Testis (tissue), 3 donors: ENCODE measurements around the gene SAT1. TPM values are rescaled to one million over a fixed set of nuclear protein-coding genes. Genes with fewer than 3 reads are reported as not detected.

Experiments used
- DNase-seq: peaks from one replicate; pipeline ENCODE4 v3.0.0-alpha.2; 2019
- H3K27ac ChIP-seq, 2 donors: fragments of 200-600 bp; sonication (generic); one replicate each; pipeline ENCODE4 v1.5.1; 2019
- H3K27me3 ChIP-seq: fragments of 200-600 bp; sonication (generic); one replicate; pipeline ENCODE4 v1.5.1; 2019
- H3K36me3 ChIP-seq: fragments of 200-600 bp; sonication (generic); one replicate; pipeline ENCODE4 v1.5.1; 2017; ENCODE audit warnings: low read depth; ENCODE audit errors: missing control alignments
- H3K4me1 ChIP-seq: fragments of 200-600 bp; sonication (generic); one replicate; pipeline ENCODE4 v1.5.1; 2019
- H3K4me3 ChIP-seq, 2 donors: fragments of 200-600 bp; sonication (generic); one replicate each; pipeline ENCODE4 v1.5.1; 2017 to 2019
- H3K9me3 ChIP-seq: fragments of 200-600 bp; sonication (generic); one replicate; pipeline ENCODE4 v1.5.1; 2017
- CTCF ChIP-seq, 3 experiments: fragments of 450-650 bp in 2 of 3; fragments of 200-600 bp in 1 of 3; sonication (generic) in 1 of 3; IDR thresholded peaks; one replicate each; pipeline ENCODE4 v1.5.1; 2016 to 2019; ENCODE audit warnings: antibody characterized with exemption in 3 of 3, mild to moderate bottlenecking in 2 of 3, moderate library complexity in 1 of 3
- POLR2A ChIP-seq: fragments of 450-650 bp; IDR thresholded peaks from one replicate; pipeline ENCODE4 v1.6.1; 2017; ENCODE audit warnings: antibody characterized with exemption, mild to moderate bottlenecking, moderate library complexity
- WGBS, 2 donors: methylation state at CpG; one replicate each; pipeline ENCODE4 v1.1.5; 2018; 5-methylcytosine and 5-hydroxymethylcytosine counted together
- intact Hi-C: fragments of 100-400 bp; cut with DNase I; formaldehyde crosslinking; loops from one replicate; pipeline ENCODE4 v1.15.1; 2023; ENCODE audit warnings: low total_unique reads
- polyA plus RNA-seq: library from polyadenylated mRNA; stranded (reverse); fragments of 350-450 nt; fragmentation: Illumina TruSeq; extraction: RNeasy Lipid Tissue Mini Kit (QIAGEN cat#74804); gene quantifications from one replicate; pipeline ENCODE4 v1.2.3, GENCODE V29; 2014; ENCODE audit warnings: low read depth, low replicate concordance; ENCODE audit not compliant: insufficient read depth
- total RNA-seq, 2 donors: library from RNA; depleted of rRNA; stranded (reverse); fragments of >200 nt; gene quantifications; one replicate each; pipeline ENCODE4 v1.2.3, GENCODE V29; 2016

Gene SAT1
- total and polyA plus RNA-seq, 3 donors from 2014 or later: 258 to 459 (median 299) TPM

GRCh38 chrX:23752740-23753415 is 30.1 kb upstream of the SAT1 start:
- no peak overlapping the region for H3K27ac ChIP-seq
- no peaks in the 10 kb centered on the region for H3K4me1 ChIP-seq
- no peaks in the 10 kb centered on the region for H3K27me3 ChIP-seq
- 71 to 84% methylated on average over 2 of the region's 2 CpGs for WGBS, 2 donors
- H3K4me3 ChIP-seq: no peak overlapping the region
- intact Hi-C loops: no loop called here
- no peaks in the 10 kb centered on the region for H3K9me3 ChIP-seq
- TF ChIP-seq POLR2A: no peak
- DNase-seq: no peak
- no peaks in the 10 kb centered on the region for H3K36me3 ChIP-seq

- Histone ChIP-seq H3K36me3 (no peaks in the 10 kb centered on the region), H3K27ac (no peak overlapping the region), H3K4me1 (no peaks in the 10 kb centered on the region), H3K4me3 (no peak overlapping the region), H3K9me3 (no peaks in the 10 kb centered on the region), H3K27me3 (no peaks in the 10 kb centered on the region)
- DNase-seq: no peak
- TF ChIP-seq POLR2A (no peak), CTCF (IDR thresholded peaks at IDR 0.05) (no peak)
- intact Hi-C loops: no loop called here
- WGBS, 2 donors: 79 to 92% methylated on average over 1 of the region's 1 CpG
These were observed 28.3 kb upstream of the SAT1 start for GRCh38 chrX:23754664-23755063.

- DNase-seq: peak; percentile 73
- Histone ChIP-seq H3K36me3 (no peaks in the 10 kb centered on the region), H3K9me3 (no peaks in the 10 kb centered on the region), H3K4me1 (no peaks in the 10 kb centered on the region), H3K27me3 (no peaks in the 10 kb centered on the region), H3K27ac (no peak overlapping the region), H3K4me3 (no peak overlapping the region)
- TF ChIP-seq CTCF (IDR thresholded peaks at IDR 0.05) (peak in 2 of 3 experiments; percentile 34 to 38), POLR2A (no peak)
- 18 to 34% methylated on average over 4 of the region's 4 CpGs for WGBS, 2 donors
- intact Hi-C loops: no loop called here
These were observed 26.8 kb upstream of the SAT1 start for GRCh38 chrX:23756165-23756564.

GRCh38 chrX:23759821-23760220 is 23.2 kb upstream of the SAT1 start:
- WGBS, 2 donors: 64 to 75% methylated on average over 2 of the region's 2 CpGs
- H3K36me3 ChIP-seq: no peaks in the 10 kb centered on the region
- H3K4me1 ChIP-seq: no peaks in the 10 kb centered on the region
- no peak overlapping the region for H3K27ac ChIP-seq
- DNase-seq: no peak
- H3K27me3 ChIP-seq: no peaks in the 10 kb centered on the region
- no peak for TF ChIP-seq CTCF (IDR thresholded peaks at IDR 0.05)
- TF ChIP-seq POLR2A: no peak
- H3K9me3 ChIP-seq: no peaks in the 10 kb centered on the region
- no peak overlapping the region for H3K4me3 ChIP-seq
- intact Hi-C loops: no loop called here

- H3K4me3 ChIP-seq: no peak overlapping the region
- no peak for DNase-seq
- no peaks in the 10 kb centered on the region for H3K36me3 ChIP-seq
- 77 to 81% methylated on average over 3 to 4 of the region's 4 CpGs for WGBS, 2 donors
- intact Hi-C loops: no loop called here
- H3K9me3 ChIP-seq: no peaks in the 10 kb centered on the region
- TF ChIP-seq CTCF (IDR thresholded peaks at IDR 0.05) (no peak), POLR2A (no peak)
- H3K27me3 ChIP-seq: no peaks in the 10 kb centered on the region
- H3K4me1 ChIP-seq: no peaks in the 10 kb centered on the region
- H3K27ac ChIP-seq: no peak overlapping the region
These were observed 18.6 kb upstream of the SAT1 start for GRCh38 chrX:23764188-23764984.
